ENCODE data around the gene PFDN4.

The PFDN4 gene

GRCh38 chr20:54161821-54162149, 46.1 kb upstream of the PFDN4 start:
- H3K9me3 ChIP-seq = no peaks in the 10 kb centered on the region
- peaks cover 64% of the 10 kb centered on the region for H3K27me3 ChIP-seq
- no peak overlapping the region for H3K4me3 ChIP-seq (ENCODE audit: low read depth in 1 of 2, low read length in 1 of 2)
- no peak for TF ChIP-seq CTCF (IDR thresholded peaks at IDR 0.05)
- no peaks in the 10 kb centered on the region for H3K4me1 ChIP-seq (ENCODE audit: control insufficient read depth in 1 of 2, insufficient read depth in 1 of 2, low read depth in 1 of 2, low read length in 1 of 2)
- H3K27ac ChIP-seq = no peak overlapping the region
- H3K36me3 ChIP-seq = no peaks in the 10 kb centered on the region

GRCh38 chr20:54162378-54163009, 45.4 kb upstream of the PFDN4 start:
- Histone ChIP-seq H3K27ac (no peak overlapping the region), H3K9me3 (no peaks in the 10 kb centered on the region), H3K36me3 (no peaks in the 10 kb centered on the region), H3K27me3 (peaks cover 67% of the 10 kb centered on the region), H3K4me1 (ENCODE audit: control insufficient read depth in 1 of 2, insufficient read depth in 1 of 2, low read depth in 1 of 2, low read length in 1 of 2) (no peaks in the 10 kb centered on the region), H3K4me3 (ENCODE audit: low read depth in 1 of 2, low read length in 1 of 2) (no peak overlapping the region)
- no peak for TF ChIP-seq CTCF (IDR thresholded peaks at IDR 0.05)

GRCh38 chr20:54163402-54163801, 44.5 kb upstream of the PFDN4 start:
- TF ChIP-seq CTCF (IDR thresholded peaks at IDR 0.05) = no peak
- peaks cover 67% of the 10 kb centered on the region for H3K27me3 ChIP-seq
- H3K4me1 ChIP-seq (ENCODE audit: control insufficient read depth in 1 of 2, insufficient read depth in 1 of 2, low read depth in 1 of 2, low read length in 1 of 2) = no peaks in the 10 kb centered on the region
- H3K4me3 ChIP-seq (ENCODE audit: low read depth in 1 of 2, low read length in 1 of 2) = no peak overlapping the region
- H3K36me3 ChIP-seq = no peaks in the 10 kb centered on the region
- no peaks in the 10 kb centered on the region for H3K9me3 ChIP-seq
- no peak overlapping the region for H3K27ac ChIP-seq

- H3K36me3 ChIP-seq = no peaks in the 10 kb centered on the region
- H3K4me3 ChIP-seq (ENCODE audit: low read depth in 1 of 2, low read length in 1 of 2) = no peak overlapping the region
- H3K27ac ChIP-seq = no peak overlapping the region
- no peak for TF ChIP-seq CTCF (IDR thresholded peaks at IDR 0.05)
- peaks cover 77% of the 10 kb centered on the region for H3K27me3 ChIP-seq
- no peaks in the 10 kb centered on the region for H3K9me3 ChIP-seq
- H3K4me1 ChIP-seq (ENCODE audit: control insufficient read depth in 1 of 2, insufficient read depth in 1 of 2, low read depth in 1 of 2, low read length in 1 of 2) = no peaks in the 10 kb centered on the region
Observed at GRCh38 chr20:54165014-54165413, 42.9 kb upstream of the PFDN4 start.

- TF ChIP-seq CTCF (IDR thresholded peaks at IDR 0.05) = no peak
- Histone ChIP-seq H3K27me3 (peaks cover 82% of the 10 kb centered on the region), H3K36me3 (no peaks in the 10 kb centered on the region), H3K4me1 (ENCODE audit: control insufficient read depth in 1 of 2, insufficient read depth in 1 of 2, low read depth in 1 of 2, low read length in 1 of 2) (no peaks in the 10 kb centered on the region), H3K4me3 (ENCODE audit: low read depth in 1 of 2, low read length in 1 of 2) (no peak overlapping the region), H3K27ac (no peak overlapping the region), H3K9me3 (no peaks in the 10 kb centered on the region)
Observed at GRCh38 chr20:54165803-54166202, 42.1 kb upstream of the PFDN4 start.

Measured in neutrophil (primary cell).